DOHH2 (cell line): Measurements from ENCODE around the gene IRAK3.

Experiments used
- EZH2phosphoT487 ChIP-seq: fragments of 200-600 bp; sonication (generic); IDR thresholded peaks from 2 replicates; pipeline ENCODE4 v1.6.1; 2017; ENCODE audit warnings: borderline replicate concordance, mild to moderate bottlenecking, antibody characterized with exemption, low read length, moderate library complexity, mixed read lengths
- TF ChIP-seq, protein P1 (sequence below): fragments of 200-600 bp; sonication (generic); IDR thresholded peaks from one replicate; pipeline ENCODE4 v1.5.1; 2014; ENCODE audit warnings: antibody characterized with exemption, mild to moderate bottlenecking, low read depth, low read length; ENCODE audit not compliant: poor library complexity, severe bottlenecking

DNA sequence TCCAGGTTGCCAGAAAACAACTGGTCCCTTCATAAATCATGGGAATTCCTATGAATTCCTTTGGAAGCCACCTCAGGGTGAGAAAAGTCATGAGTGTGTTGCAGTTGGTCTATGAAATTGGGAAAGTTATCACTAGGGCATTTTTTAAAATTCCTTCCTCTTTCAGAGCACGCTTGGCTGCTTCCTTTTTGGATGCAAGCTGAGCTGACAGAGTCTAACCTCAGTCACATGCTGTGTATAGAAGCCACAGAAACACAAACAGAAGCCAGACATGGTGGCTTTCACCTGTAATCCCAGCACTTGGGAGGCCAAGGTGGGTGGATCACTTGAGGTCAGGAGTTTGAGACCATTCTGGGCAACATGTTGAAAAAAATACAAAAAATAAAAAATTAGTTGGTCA is 91.5 kb downstream of the IRAK3 start:
- TF ChIP-seq, protein P1, sequence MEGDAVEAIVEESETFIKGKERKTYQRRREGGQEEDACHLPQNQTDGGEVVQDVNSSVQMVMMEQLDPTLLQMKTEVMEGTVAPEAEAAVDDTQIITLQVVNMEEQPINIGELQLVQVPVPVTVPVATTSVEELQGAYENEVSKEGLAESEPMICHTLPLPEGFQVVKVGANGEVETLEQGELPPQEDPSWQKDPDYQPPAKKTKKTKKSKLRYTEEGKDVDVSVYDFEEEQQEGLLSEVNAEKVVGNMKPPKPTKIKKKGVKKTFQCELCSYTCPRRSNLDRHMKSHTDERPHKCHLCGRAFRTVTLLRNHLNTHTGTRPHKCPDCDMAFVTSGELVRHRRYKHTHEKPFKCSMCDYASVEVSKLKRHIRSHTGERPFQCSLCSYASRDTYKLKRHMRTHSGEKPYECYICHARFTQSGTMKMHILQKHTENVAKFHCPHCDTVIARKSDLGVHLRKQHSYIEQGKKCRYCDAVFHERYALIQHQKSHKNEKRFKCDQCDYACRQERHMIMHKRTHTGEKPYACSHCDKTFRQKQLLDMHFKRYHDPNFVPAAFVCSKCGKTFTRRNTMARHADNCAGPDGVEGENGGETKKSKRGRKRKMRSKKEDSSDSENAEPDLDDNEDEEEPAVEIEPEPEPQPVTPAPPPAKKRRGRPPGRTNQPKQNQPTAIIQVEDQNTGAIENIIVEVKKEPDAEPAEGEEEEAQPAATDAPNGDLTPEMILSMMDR, result no peak
- TF ChIP-seq EZH2phosphoT487, result no peak
